Transverse colon (tissue), 4 donors: Measurements from ENCODE around the gene ZNF175. TPM values are rescaled to one million over a fixed set of nuclear protein-coding genes. Genes with fewer than 3 reads are reported as not detected.
A peak's percentile ranks its signal among the peaks of the same experiment; 100 is the strongest.

Source experiments
- DNase-seq: peaks from one replicate; pipeline ENCODE4 v3.0.0-alpha.2; 2019
- H3K27ac ChIP-seq, 4 donors: fragments of 200-600 bp; sonication (generic); 2 replicates each; pipeline ENCODE4 v1.5.1; 2016 to 2018; ENCODE audit warnings: inconsistent platforms in 4 of 4
- H3K27me3 ChIP-seq: fragments of 200-600 bp; sonication (generic); 2 replicates; pipeline ENCODE4 v1.5.1; 2017; ENCODE audit warnings: inconsistent platforms
- H3K36me3 ChIP-seq, 4 donors: fragments of 200-600 bp; sonication (generic); 2 replicates each; pipeline ENCODE4 v1.5.1; 2017 to 2019; ENCODE audit warnings: inconsistent platforms in 4 of 4
- H3K4me1 ChIP-seq, 4 donors: fragments of 200-600 bp; sonication (generic); 2 replicates each; pipeline ENCODE4 v1.5.1; 2017 to 2020; ENCODE audit warnings: inconsistent platforms in 4 of 4
- H3K4me3 ChIP-seq, 4 donors: fragments of 200-600 bp; sonication (generic); 1 replicate in 1 of 4; 2 replicates in 3 of 4; pipeline versions ENCODE4 v1.5.1 to v1.6.1; 2017 to 2019; ENCODE audit warnings: inconsistent platforms in 4 of 4
- H3K9me3 ChIP-seq, 2 donors: fragments of 200-600 bp; sonication (generic); 2 replicates each; pipeline ENCODE4 v1.5.1; 2017 to 2019; ENCODE audit warnings: inconsistent platforms in 2 of 2
- CTCF ChIP-seq, 5 experiments: fragments of 200-600 bp in 3 of 5; fragments of 450-650 bp in 2 of 5; sonication (generic) in 3 of 5; IDR thresholded peaks; 1 replicate in 2 of 5; 2 replicates in 3 of 5; pipeline ENCODE4 v1.5.1; 2016 to 2017; ENCODE audit warnings: antibody characterized with exemption in 5 of 5, inconsistent platforms in 3 of 5, mild to moderate bottlenecking in 2 of 5, moderate library complexity in 1 of 5
- EP300 ChIP-seq: sonication (generic); formaldehyde crosslinking; IDR thresholded peaks from one replicate; pipeline ENCODE4 v1.6.1; 2017; ENCODE audit warnings: antibody characterized with exemption, low read depth
- POLR2A ChIP-seq: fragments of 450-650 bp; IDR thresholded peaks from one replicate; pipeline ENCODE4 v1.6.1; 2016; ENCODE audit warnings: antibody characterized with exemption, mild to moderate bottlenecking, moderate library complexity
- POLR2AphosphoS5 ChIP-seq, 3 donors: sonication (generic); formaldehyde crosslinking; IDR thresholded peaks; one replicate each; pipeline ENCODE4 v1.6.1; 2016; ENCODE audit warnings: antibody characterized with exemption in 3 of 3
- WGBS, 2 donors: methylation state at CpG; one replicate each; pipeline ENCODE4 v1.1.5; 2018; ENCODE audit warnings: low coverage in 1 of 2; 5-methylcytosine and 5-hydroxymethylcytosine counted together
- in situ Hi-C, 4 donors: fragments of 200-750 bp; cut with MboI; loops; one replicate each; pipeline versions ENCODE4 v1.15.0 to v1.15.1; 2017; ENCODE audit warnings: low sequenced_read_pairs in 3 of 4, low pct_ligation_motif_present in 1 of 4, low pct_unique_long_range_greater_than_20kb in 1 of 4
- intact Hi-C: fragments of 100-400 bp; cut with DNase I; formaldehyde crosslinking; loops from one replicate; pipeline ENCODE4 v1.15.1; 2023; ENCODE audit warnings: low total_unique reads
- total RNA-seq, 4 donors: library from RNA; depleted of rRNA; stranded (reverse); fragments of >200 nt; gene quantifications; one replicate each; pipeline ENCODE4 v1.1.0, GENCODE V29; 2016

The ZNF175 gene
- total RNA-seq, 4 donors from 2014 or later: 5.6 to 12.7 (median 6.6) TPM

GRCh38 chr19:51602189-51602854 lies 31.2 kb downstream of the ZNF175 start:
- peak; percentile 14 for DNase-seq
- intact Hi-C loops (no loop called here), in situ Hi-C loops (no loop called here)
- H3K4me3 ChIP-seq: no peak overlapping the region
- TF ChIP-seq POLR2AphosphoS5 (IDR thresholded peaks at IDR 0.05) (no peak), POLR2A (no peak), EP300 (no peak), CTCF (IDR thresholded peaks at IDR 0.05) (no peak)
- no peaks in the 10 kb centered on the region for H3K36me3 ChIP-seq
- 80 to 91% methylated on average over 13 to 20 of the region's 20 CpGs for WGBS, 2 donors
- H3K27ac ChIP-seq: peak overlapping the region in 2 of 4 donors; percentile 1 to 34
- H3K4me1 ChIP-seq: no peaks in the 10 kb centered on the region
- no peaks in the 10 kb centered on the region for H3K9me3 ChIP-seq
- peaks cover 13% of the 10 kb centered on the region for H3K27me3 ChIP-seq

GRCh38 chr19:51607077-51607476 lies 36.0 kb downstream of the ZNF175 start:
- Histone ChIP-seq H3K4me1 (no peaks in the 10 kb centered on the region), H3K27ac (peak overlapping the region in 1 of 4 donors; percentile 54), H3K36me3 (no peaks in the 10 kb centered on the region), H3K4me3 (no peak overlapping the region), H3K27me3 (no peaks in the 10 kb centered on the region), H3K9me3 (no peaks in the 10 kb centered on the region)
- intact Hi-C loops: no loop called here
- TF ChIP-seq EP300: no peak
- peak in 1 of 3 donors; percentile 9 for TF ChIP-seq POLR2AphosphoS5 (IDR thresholded peaks at IDR 0.05)
- 20 to 48% methylated on average over 1 to 6 of the region's 6 CpGs for WGBS, 2 donors
- in situ Hi-C loops: no loop called here
- DNase-seq: peak; percentile 66

- Histone ChIP-seq H3K4me3 (no peak overlapping the region), H3K9me3 (no peaks in the 10 kb centered on the region), H3K4me1 (no peaks in the 10 kb centered on the region), H3K27me3 (no peaks in the 10 kb centered on the region), H3K36me3 (no peaks in the 10 kb centered on the region), H3K27ac (no peak overlapping the region)
- TF ChIP-seq CTCF (IDR thresholded peaks at IDR 0.05): peak in 4 of 5 experiments; percentile 31 to 44 (median 34)
- no peak for TF ChIP-seq POLR2AphosphoS5 (IDR thresholded peaks at IDR 0.05)
- TF ChIP-seq POLR2A: no peak
- TF ChIP-seq EP300: no peak
- in situ Hi-C loops (no loop called here), intact Hi-C loops (no loop called here)
- WGBS, 2 donors: 33 to 73% methylated on average over 5 to 13 of the region's 13 CpGs
- peak; percentile 82 for DNase-seq
These were observed 37.0 kb downstream of the ZNF175 start for GRCh38 chr19:51607920-51608562.

- 62 to 92% methylated on average over 1 of the region's 1 CpG for WGBS, 2 donors
- Histone ChIP-seq H3K4me1 (no peaks in the 10 kb centered on the region), H3K4me3 (no peak overlapping the region), H3K27ac (no peak overlapping the region), H3K9me3 (no peaks in the 10 kb centered on the region), H3K27me3 (peaks cover 6% of the 10 kb centered on the region), H3K36me3 (no peaks in the 10 kb centered on the region)
- TF ChIP-seq POLR2AphosphoS5 (IDR thresholded peaks at IDR 0.05): no peak
- no peak for TF ChIP-seq POLR2A
- TF ChIP-seq CTCF (IDR thresholded peaks at IDR 0.05): no peak
- no peak for TF ChIP-seq EP300
- in situ Hi-C loops: no loop called here
- intact Hi-C loops: no loop called here
- DNase-seq: no peak
These were observed 39.5 kb downstream of the ZNF175 start for GRCh38 chr19:51610576-51610975.
